ENCODE data around the gene LMF2. TPM values are rescaled to one million over a fixed set of nuclear protein-coding genes. Genes with fewer than 3 reads are reported as not detected.

Gene LMF2
- polyA plus RNA-seq, 3 donors: 15.0 to 145 (median 16.6) TPM

DNA sequence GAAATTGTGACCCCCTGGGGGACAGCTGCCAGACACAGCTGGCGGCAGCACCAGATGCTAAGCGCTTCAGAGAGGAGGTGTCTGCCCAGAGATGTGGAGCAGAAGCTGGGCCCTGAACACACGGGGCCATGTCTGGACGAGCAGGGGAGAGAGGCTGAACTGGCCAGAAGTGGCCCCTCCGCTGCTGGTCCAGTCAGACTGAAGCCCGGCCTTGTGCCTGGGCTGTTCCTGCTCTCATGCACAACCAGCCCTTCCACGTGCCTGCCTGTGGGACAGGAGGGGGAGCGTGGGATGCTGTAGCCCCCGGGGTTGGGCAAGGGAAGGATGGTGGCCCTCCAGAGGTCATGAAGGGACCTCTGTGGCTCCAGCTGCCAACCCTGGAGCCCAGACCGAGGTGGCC is 24.4 kb downstream of the LMF2 start:
- Histone ChIP-seq H3K4me3 (replicated peaks in 1 of 3; ENCODE audit: low read depth in 2 of 3, low read length in 3 of 3) (no peak overlapping the region), H3K27ac (ENCODE audit: low read depth in 1 of 2, low read length in 2 of 2) (no peak overlapping the region), H3K4me2 (replicated peaks; ENCODE audit: extremely low read depth, low read length, poor library complexity, severe bottlenecking) (no peak overlapping the region), H2AFZ (ENCODE audit: insufficient read depth, low read depth, low read length, poor library complexity, severe bottlenecking) (no peak overlapping the region), H3K79me2 (ENCODE audit: insufficient read depth, low read length) (no peaks in the 10 kb centered on the region), H3K36me3 (replicated peaks in 1 of 2; ENCODE audit: control insufficient read depth in 1 of 2, insufficient read depth in 2 of 2, low read length in 2 of 2) (no peaks in the 10 kb centered on the region), H4K20me1 (ENCODE audit: insufficient read depth, low read length) (no peaks in the 10 kb centered on the region), H3K9me3 (replicated peaks in 1 of 2; ENCODE audit: control insufficient read depth in 1 of 2, insufficient read depth in 1 of 2, low read length in 2 of 2) (no peaks in the 10 kb centered on the region), H3K9ac (ENCODE audit: insufficient read depth, low read length, poor library complexity, severe bottlenecking) (no peak overlapping the region), H3K27me3 (ENCODE audit: control insufficient read depth in 2 of 2, insufficient read depth in 2 of 2, low read length in 2 of 2) (peaks cover 9 to 44% of the 10 kb centered on the region in 2 donors), H3K4me1 (ENCODE audit: control insufficient read depth in 1 of 2, insufficient read depth in 2 of 2, low read length in 2 of 2) (peaks cover 5 to 14% of the 10 kb centered on the region in 2 donors)
- H3K9me3 Mint-ChIP-seq: peaks cover 0 to 12% (median 6%) of the 10 kb centered on the region in 7 donors
- intact Hi-C loops (cut with micrococcal nuclease): no loop called here
- peaks cover 2% of the 10 kb centered on the region for H3K4me1 Mint-ChIP-seq
- TF ChIP-seq, protein P1, sequence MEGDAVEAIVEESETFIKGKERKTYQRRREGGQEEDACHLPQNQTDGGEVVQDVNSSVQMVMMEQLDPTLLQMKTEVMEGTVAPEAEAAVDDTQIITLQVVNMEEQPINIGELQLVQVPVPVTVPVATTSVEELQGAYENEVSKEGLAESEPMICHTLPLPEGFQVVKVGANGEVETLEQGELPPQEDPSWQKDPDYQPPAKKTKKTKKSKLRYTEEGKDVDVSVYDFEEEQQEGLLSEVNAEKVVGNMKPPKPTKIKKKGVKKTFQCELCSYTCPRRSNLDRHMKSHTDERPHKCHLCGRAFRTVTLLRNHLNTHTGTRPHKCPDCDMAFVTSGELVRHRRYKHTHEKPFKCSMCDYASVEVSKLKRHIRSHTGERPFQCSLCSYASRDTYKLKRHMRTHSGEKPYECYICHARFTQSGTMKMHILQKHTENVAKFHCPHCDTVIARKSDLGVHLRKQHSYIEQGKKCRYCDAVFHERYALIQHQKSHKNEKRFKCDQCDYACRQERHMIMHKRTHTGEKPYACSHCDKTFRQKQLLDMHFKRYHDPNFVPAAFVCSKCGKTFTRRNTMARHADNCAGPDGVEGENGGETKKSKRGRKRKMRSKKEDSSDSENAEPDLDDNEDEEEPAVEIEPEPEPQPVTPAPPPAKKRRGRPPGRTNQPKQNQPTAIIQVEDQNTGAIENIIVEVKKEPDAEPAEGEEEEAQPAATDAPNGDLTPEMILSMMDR (IDR thresholded peaks at IDR 0.05): no peak
- H3K27ac Mint-ChIP-seq: no peak overlapping the region
- no peak for DNase-seq
- peak overlapping the region in 1 of 2 donors; percentile 42 for H3K4me3 Mint-ChIP-seq
- 97% methylated on average over 9 of the region's 10 CpGs for WGBS (ENCODE audit: insufficient coverage)
- peaks cover 35 to 69% (median 38%) of the 10 kb centered on the region in 3 donors for H3K27me3 Mint-ChIP-seq (ENCODE audit: low read depth in 3 of 3)
- H3K36me3 Mint-ChIP-seq: peaks cover 0 to 2% of the 10 kb centered on the region in 2 donors

DNA sequence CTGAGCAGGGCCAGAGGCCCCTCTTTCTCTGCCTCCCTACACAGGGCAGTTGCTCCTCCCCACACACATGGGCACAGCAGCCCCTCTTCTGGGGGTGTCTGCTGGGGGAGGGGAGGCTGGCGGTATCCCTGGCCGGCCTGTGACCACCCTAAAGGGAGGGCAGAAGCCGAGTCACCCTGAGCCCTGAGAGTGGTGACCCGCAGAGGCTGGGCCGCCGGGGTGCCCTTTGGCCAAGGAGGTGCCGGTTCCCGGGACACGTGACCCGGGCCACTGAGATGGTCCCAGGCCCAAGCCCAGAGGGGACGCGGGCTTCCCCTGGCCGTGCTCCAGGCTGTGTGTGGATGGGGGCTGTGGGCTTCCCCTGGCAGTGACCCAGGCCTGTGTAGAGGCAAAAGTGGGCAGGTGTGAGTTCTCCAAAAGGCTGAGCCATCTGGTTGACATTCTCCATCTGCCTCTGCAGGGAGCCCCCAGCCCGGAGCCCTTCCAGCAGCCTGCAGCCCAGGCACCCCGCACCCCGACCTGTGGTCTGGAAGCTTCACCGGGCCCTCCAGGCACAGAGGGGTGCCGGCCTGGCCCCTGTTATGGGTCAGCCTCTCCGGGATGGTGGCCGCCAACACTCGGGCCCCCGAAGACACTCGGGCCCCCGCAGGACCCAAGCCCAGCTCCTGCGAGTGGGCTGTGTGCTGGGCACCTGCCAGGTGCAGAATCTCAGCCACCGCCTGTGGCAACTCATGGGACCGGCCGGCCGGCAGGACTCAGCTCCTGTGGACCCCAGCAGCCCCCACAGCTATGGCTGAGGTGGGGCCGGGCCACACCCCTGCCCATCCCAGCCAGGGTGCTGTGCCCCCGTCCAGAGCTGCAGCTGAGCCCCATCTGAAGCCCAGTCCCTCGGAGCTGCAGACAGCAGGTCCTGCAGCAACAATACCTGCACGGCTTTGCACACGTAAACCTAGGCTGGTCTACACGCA is 25.1 kb downstream of the LMF2 start:
- Histone ChIP-seq H2AFZ (ENCODE audit: insufficient read depth, low read depth, low read length, poor library complexity, severe bottlenecking) (peak overlapping the region; percentile 79), H3K9ac (ENCODE audit: insufficient read depth, low read length, poor library complexity, severe bottlenecking) (peak overlapping the region; percentile 8), H3K4me3 (replicated peaks in 1 of 3; ENCODE audit: low read depth in 2 of 3, low read length in 3 of 3) (peak overlapping the region in 1 of 3 experiments; percentile 71), H3K9me3 (replicated peaks in 1 of 2; ENCODE audit: control insufficient read depth in 1 of 2, insufficient read depth in 1 of 2, low read length in 2 of 2) (no peaks in the 10 kb centered on the region), H3K27ac (ENCODE audit: low read depth in 1 of 2, low read length in 2 of 2) (no peak overlapping the region), H3K4me1 (ENCODE audit: control insufficient read depth in 1 of 2, insufficient read depth in 2 of 2, low read length in 2 of 2) (peaks cover 5 to 14% of the 10 kb centered on the region in 2 donors), H3K79me2 (ENCODE audit: insufficient read depth, low read length) (no peaks in the 10 kb centered on the region), H3K36me3 (replicated peaks in 1 of 2; ENCODE audit: control insufficient read depth in 1 of 2, insufficient read depth in 2 of 2, low read length in 2 of 2) (no peaks in the 10 kb centered on the region), H3K4me2 (replicated peaks; ENCODE audit: extremely low read depth, low read length, poor library complexity, severe bottlenecking) (peak overlapping the region; percentile 76), H3K27me3 (ENCODE audit: control insufficient read depth in 2 of 2, insufficient read depth in 2 of 2, low read length in 2 of 2) (peaks cover 9 to 48% of the 10 kb centered on the region in 2 donors), H4K20me1 (ENCODE audit: insufficient read depth, low read length) (no peaks in the 10 kb centered on the region)
- H3K36me3 Mint-ChIP-seq: peaks cover 0 to 2% of the 10 kb centered on the region in 2 donors
- TF ChIP-seq, protein P1 (IDR thresholded peaks at IDR 0.05): no peak
- H3K9me3 Mint-ChIP-seq: peaks cover 0 to 12% (median 6%) of the 10 kb centered on the region in 7 donors
- no peak overlapping the region for H3K27ac Mint-ChIP-seq
- DNase-seq: no peak
- 81% methylated on average over 33 of the region's 35 CpGs for WGBS (ENCODE audit: insufficient coverage)
- H3K4me3 Mint-ChIP-seq: peak overlapping the region; percentile 61 to 75
- intact Hi-C loops (cut with micrococcal nuclease): no loop called here
- H3K4me1 Mint-ChIP-seq: peaks cover 2% of the 10 kb centered on the region
- peaks cover 39 to 71% (median 42%) of the 10 kb centered on the region in 3 donors for H3K27me3 Mint-ChIP-seq (ENCODE audit: low read depth in 3 of 3)
